Stimulated activated memory B cell treated with anti-CD40 and anti-IgM and Interleukin-4, amounts not matched to agents 10 μg/mL and 1 μg/mL and 100 μg/mL, for 72 hours (primary cell): Measurements from ENCODE around the gene LIM2.

ENCODE experiments used
- ATAC-seq: fragments of 150-1000 bp; cut with Tn5 transposase; 2 replicates; pipeline ENCODE4 v1.10.0; 2021
- H3K27ac Mint-ChIP-seq: one replicate; pipeline ENCODE4 v1.8.0; 2022; ENCODE audit warnings: mild to moderate bottlenecking, mixed read lengths
- H3K27me3 Mint-ChIP-seq: one replicate; pipeline ENCODE4 v1.8.0; 2022; ENCODE audit warnings: mixed read lengths
- H3K36me3 Mint-ChIP-seq: one replicate; pipeline ENCODE4 v1.8.0; 2022; ENCODE audit warnings: mixed read lengths
- H3K4me1 Mint-ChIP-seq: one replicate; pipeline ENCODE4 v1.8.0; 2022; ENCODE audit warnings: mixed read lengths
- H3K4me3 Mint-ChIP-seq: one replicate; pipeline ENCODE4 v1.8.0; 2022; ENCODE audit warnings: mild to moderate bottlenecking, moderate library complexity, mixed read lengths
- H3K9me3 Mint-ChIP-seq: one replicate; pipeline ENCODE4 v1.8.0; 2022; ENCODE audit warnings: mixed read lengths

Gene LIM2

DNA sequence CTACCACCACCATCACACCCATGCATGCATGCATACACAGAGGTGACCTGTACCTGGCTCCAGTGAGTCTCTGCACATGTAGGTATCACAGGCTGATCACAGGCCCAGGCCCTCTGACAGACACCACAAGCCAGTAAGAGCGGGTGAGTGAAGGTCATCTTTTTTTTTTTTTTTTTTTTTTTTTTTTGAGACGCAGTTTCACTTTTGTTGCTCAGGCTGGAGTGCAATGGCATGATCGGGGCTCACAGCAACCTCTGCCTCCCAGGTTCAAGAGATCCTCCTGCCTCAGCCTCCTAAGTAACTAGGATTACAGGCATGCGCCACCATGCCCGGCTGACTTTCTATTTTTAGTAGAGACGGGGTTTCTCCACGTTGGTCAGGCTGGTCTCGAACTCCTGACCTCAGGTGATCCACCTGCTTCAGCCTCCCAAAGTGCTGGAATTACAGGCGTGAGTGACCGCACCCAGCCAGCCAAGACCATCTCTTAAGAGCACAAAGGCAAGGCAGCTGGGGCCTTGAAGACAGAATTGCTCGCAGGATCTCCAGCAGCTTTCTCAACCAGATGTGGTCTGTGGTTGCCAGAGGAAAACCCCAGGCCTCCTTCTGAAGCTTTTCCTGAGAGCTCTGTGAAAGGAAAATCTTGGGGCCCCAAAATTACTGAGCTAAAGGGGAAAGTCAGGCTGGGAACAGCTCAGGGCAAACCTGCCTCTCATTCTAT is 12.1 kb downstream of the LIM2 start:
- H3K4me1 Mint-ChIP-seq: peaks cover 39% of the 10 kb centered on the region
- no peaks in the 10 kb centered on the region for H3K27me3 Mint-ChIP-seq
- peak; percentile 53 for ATAC-seq
- peaks cover 3% of the 10 kb centered on the region for H3K9me3 Mint-ChIP-seq
- H3K27ac Mint-ChIP-seq: peak overlapping the region; percentile 6
- H3K36me3 Mint-ChIP-seq: no peaks in the 10 kb centered on the region
- peak overlapping the region; percentile 44 for H3K4me3 Mint-ChIP-seq

DNA sequence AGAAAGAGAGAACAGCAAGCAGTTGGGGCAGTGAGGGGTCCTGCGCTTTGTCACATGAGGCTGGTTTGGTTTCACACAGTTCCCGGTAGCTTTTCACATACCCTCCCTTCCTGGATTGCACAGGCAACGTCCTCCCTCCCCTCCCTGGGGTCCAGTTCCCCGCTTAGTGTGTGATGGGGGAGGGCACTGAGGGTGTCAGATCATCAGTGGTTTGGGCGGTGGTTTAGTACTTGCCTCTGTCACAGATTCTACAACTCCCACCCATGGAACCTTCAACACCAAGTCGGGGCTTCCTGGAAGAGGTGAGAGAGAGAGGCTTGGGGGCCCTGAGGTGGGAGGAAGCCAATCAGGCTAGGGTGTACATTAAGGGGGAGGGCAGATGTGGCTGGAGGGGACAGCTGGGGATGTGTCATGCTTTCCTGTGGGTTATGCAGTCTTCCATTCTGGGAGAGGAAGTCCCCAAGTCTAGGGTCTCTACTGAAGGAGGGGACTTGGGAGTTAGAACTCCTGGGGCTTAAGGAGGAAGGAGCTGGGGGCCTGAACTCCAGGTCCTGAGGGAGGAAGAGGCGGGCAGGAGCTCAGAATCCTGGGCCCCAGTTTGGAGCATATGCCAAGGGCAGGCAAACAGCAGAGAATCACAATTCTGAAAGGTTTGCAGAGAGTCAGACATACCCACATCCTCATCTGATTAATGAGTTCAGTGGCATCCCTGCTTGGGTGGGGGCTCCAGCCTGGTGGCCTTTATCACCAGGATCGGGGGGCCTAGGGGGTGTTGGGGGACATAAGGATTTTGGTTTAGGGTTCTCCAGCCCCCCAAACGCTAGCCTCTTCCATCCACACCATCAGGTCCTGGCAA is 14.9 kb downstream of the LIM2 start, which contains the start of gene NKG7:
Gene NKG7, minus strand, starts transcription at position 6 of the 856 bp plus-strand sequence. CDS start 119 bp downstream, outside the sequence.
- no peaks in the 10 kb centered on the region for H3K9me3 Mint-ChIP-seq
- no peaks in the 10 kb centered on the region for H3K27me3 Mint-ChIP-seq
- no peaks in the 10 kb centered on the region for H3K36me3 Mint-ChIP-seq
- ATAC-seq: peak; percentile 71
- H3K4me1 Mint-ChIP-seq: peaks cover 52% of the 10 kb centered on the region
- H3K27ac Mint-ChIP-seq: peak within 1 kb of the TSS; percentile 78
- H3K4me3 Mint-ChIP-seq: peak within 1 kb of the TSS; percentile 35

DNA sequence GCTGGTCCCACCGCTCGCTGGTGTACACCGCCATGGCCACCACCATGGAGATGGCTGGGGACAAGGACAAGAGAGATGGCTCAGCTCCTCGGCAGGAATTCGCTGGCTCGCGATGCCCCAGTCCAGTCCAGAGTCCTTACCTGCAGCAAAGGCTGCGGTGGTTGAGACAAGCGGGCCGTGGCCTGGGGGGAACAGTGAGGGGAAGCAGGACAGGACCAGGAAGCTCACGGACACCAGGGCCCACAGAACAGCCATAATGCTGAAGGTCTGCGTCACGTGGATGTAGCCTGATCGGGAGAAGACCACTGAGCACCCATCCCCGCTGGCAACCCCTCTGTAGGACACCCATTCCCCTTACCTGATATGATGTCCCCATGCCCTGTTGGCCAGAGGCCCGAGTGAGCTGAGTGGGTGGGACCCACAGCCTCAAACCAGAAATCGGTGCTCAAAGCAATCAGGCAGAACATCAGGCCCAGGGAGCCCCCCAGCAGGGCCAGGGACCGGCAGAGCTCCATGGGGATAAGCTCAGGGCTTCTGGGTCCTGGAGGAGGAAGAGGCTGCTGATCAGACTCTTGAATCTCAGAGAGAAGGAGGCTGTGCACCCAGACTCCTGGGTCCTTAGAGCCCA is 15.6 kb downstream of the LIM2 start:
- H3K27me3 Mint-ChIP-seq: no peaks in the 10 kb centered on the region
- H3K4me3 Mint-ChIP-seq: peak overlapping the region; percentile 35
- H3K4me1 Mint-ChIP-seq: peaks cover 52% of the 10 kb centered on the region
- no peak for ATAC-seq
- H3K27ac Mint-ChIP-seq: peak overlapping the region; percentile 78
- no peaks in the 10 kb centered on the region for H3K36me3 Mint-ChIP-seq
- no peaks in the 10 kb centered on the region for H3K9me3 Mint-ChIP-seq

DNA sequence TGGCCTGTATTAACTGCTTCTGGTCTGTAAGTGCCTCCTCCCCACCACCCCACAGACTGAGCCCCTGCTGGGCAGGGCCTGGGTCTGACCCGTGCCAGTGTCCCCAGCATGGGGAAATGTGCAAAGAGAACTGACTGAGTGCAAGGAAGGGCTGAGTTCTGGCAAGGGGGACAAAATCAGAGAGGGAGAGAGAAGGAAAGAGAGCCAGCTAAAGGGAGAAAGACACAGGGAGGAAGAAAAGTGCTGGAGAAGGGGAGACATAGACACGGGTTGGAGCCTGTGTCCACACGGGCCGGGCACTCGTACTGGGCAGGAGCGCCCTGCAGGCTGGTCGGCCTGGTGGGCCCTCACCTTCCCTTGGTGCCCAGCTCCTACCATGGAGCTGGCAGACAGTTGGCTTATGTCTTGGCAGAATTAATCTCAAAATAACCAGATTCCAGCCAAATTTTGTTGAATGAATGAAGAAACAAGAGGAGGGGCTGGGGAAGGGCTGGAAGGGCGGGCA is 16.5 kb downstream of the LIM2 start:
- no peak for ATAC-seq
- H3K4me3 Mint-ChIP-seq: peak overlapping the region; percentile 1
- H3K4me1 Mint-ChIP-seq: peaks cover 58% of the 10 kb centered on the region
- H3K9me3 Mint-ChIP-seq: no peaks in the 10 kb centered on the region
- H3K36me3 Mint-ChIP-seq: no peaks in the 10 kb centered on the region
- no peaks in the 10 kb centered on the region for H3K27me3 Mint-ChIP-seq
- peak overlapping the region; percentile 78 for H3K27ac Mint-ChIP-seq

DNA sequence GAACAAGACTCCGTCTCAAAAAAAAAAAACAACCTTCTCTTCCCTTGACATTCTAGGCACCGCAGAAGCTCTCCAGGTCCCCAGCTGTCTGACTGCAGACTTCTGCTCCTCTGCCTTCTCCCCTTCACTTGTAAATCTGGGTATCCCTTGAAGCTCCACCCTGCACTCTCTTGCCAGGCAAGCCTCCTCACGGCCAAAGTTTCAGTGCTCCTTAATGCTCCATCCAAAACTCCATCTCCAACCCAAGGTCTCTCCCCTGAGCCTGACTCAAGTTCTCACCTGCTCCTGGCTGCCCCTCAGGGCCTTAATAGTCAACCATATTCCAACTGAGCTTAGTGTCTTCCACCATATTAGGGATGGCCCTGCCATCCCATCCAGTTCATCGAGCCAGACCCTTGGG is 17.5 kb downstream of the LIM2 start:
- H3K27ac Mint-ChIP-seq: peak overlapping the region; percentile 3
- H3K9me3 Mint-ChIP-seq: no peaks in the 10 kb centered on the region
- H3K4me1 Mint-ChIP-seq: peaks cover 61% of the 10 kb centered on the region
- peak overlapping the region; percentile 16 for H3K4me3 Mint-ChIP-seq
- H3K36me3 Mint-ChIP-seq: no peaks in the 10 kb centered on the region
- ATAC-seq: no peak
- H3K27me3 Mint-ChIP-seq: no peaks in the 10 kb centered on the region

DNA sequence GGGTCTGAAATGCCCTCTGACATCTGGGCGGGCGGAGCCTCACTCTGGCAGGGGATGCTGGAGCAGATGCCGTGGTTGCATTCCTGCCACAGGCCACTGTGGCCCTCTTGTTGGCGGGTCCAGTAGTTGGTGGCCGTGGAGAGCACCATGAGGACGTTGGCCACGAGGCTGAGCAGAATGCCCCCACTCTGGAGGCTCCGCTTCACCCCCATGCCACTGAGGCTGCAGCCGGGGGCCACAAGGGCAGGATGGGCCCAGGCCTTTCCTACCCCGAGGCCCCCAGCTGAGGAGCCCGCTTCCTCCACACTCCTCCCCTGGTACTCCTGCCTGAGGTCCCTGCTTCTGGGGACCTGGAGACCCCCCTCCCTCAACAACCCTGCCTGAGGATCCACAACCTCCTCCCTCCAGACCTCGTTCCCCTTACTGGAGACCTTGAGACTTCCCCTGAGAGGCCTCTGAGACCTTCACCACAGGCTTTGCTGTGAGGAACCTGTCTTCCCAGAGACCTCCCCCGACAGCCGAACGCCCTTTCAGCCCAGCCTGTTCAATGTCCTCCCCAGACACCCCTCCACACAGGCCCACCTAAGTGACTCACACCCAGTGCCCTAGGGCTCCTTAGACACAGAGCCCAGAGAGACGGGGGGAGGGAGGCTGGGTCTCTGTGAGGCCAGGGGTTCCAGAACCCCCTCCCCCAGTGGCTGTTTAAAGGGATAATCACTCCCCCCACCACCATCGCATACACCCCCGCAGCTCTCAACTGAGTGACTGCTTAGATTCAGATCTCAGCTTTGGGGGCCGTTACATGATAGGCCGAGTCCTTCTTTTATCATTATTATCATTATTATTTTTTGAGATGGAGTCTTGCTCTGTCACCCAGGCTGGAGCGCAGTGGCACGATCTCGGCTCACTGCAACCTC is 19.1 kb downstream of the LIM2 start, which contains the start of gene CLDND2:
Gene CLDND2, minus strand, starts transcription at position 638 of the 917 bp plus-strand sequence. Its CDS starts 426 bp downstream, at position 212.
- Mint-ChIP-seq H3K36me3 (no peaks in the 10 kb centered on the region), H3K9me3 (no peaks in the 10 kb centered on the region), H3K27me3 (no peaks in the 10 kb centered on the region), H3K27ac (peak within 1 kb of the TSS; percentile 89), H3K4me3 (peak within 1 kb of the TSS; percentile 94), H3K4me1 (peaks cover 65% of the 10 kb centered on the region)
- no peak for ATAC-seq

DNA sequence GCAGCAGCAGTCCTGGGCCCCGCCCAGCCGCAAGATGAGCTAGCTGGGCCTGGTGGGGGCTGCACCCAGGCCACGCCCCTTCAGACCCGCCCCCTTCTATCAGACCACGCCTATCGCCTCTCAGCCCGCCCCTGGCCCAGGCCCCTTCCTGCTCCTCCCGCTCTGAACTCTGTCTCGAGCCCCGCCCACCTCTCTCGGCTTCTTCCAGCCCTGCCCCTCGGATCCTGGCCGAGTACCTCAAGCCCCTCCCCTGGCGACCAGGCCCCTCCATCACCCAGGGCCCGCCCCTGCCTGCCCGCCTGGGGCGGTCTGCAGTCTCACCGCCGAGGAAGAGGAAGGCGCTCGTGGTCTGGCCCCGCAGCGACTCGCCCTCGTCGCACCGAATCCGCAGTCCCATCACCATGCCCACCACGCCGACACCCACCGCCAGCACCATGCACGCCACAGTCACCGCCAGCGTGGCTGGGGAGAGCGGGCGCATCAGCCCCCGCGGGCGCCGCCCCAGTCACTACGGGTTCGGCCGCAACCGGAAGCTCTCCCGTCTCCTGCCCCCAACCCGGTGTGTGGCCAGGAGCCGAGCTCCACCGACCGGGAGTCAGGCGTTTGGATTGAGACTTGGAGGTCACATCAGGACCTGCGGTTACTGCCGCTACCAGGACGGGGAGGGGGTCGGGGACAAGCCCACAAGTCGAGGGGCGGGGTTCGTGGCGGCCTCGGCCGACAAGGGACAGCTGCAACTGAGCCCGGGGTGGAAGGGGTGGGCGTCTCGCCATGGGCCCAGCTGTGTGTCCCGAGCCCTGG is 20.0 kb downstream of the LIM2 start:
- ATAC-seq: peak; percentile 92
- Mint-ChIP-seq H3K4me3 (peak overlapping the region; percentile 94), H3K27ac (peak overlapping the region; percentile 89), H3K4me1 (peaks cover 68% of the 10 kb centered on the region), H3K9me3 (no peaks in the 10 kb centered on the region), H3K27me3 (no peaks in the 10 kb centered on the region), H3K36me3 (no peaks in the 10 kb centered on the region)

DNA sequence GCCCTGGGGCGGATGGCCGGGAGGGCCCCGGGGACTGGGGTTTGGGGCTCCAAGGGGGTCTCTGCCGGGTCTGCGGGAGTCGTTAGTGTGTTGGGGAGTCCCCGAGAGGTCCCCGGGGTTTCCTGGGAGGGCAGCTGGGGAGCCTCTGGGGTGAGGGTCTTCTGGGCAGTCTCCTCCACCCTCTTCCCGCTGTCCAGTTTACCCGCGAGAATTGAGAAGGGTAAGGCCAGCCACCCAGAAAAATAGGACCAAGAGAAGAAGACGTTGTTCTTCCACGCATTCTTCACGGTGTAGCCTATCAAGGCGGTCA is 20.6 kb downstream of the LIM2 start:
- H3K9me3 Mint-ChIP-seq: no peaks in the 10 kb centered on the region
- no peaks in the 10 kb centered on the region for H3K27me3 Mint-ChIP-seq
- H3K4me3 Mint-ChIP-seq: peak overlapping the region; percentile 94
- H3K36me3 Mint-ChIP-seq: no peaks in the 10 kb centered on the region
- H3K27ac Mint-ChIP-seq: peak overlapping the region; percentile 89
- ATAC-seq: peak; percentile 2
- peaks cover 67% of the 10 kb centered on the region for H3K4me1 Mint-ChIP-seq

DNA sequence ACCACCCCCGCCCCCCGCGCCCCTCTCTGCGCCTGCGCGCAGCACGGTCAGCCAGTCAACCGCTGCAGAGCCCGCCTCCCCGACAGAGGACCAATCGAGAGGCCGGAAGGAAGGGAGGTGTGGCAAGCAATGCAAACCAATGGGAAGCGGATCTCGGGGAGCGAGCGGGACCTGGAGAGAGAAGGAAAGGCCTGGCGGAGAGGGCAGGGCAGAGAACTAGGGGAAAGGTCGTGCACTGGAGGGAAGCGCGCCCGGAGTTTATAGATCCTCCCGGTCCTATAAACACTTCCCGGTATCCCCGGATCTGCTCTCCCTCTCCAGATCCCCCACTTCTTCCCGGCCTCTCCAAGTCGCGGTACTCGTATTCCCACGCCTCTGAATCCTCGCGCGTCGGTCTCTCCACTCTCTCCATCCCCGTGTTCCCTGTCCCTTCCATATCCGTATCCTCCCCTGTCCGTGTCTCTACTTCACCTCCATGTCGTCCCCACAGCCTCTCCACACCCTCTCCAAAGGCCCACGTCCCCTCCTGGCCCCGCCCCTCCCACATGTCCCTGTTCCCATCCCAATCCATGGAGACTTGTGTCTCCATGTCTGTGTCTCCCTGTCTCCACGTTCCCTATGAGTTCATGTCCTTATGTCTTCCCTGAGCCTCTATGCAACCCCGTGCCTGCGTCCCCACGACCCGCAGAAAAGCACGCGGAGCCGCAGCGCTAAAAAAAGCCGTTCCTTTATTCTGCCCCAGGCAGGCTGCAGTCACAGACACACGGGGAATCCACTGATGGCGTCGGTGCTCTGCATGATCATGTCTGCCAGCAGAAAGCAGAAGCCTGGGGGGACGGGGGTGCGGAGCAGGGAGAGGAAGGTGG is 21.2 kb downstream of the LIM2 start:
- Mint-ChIP-seq H3K27me3 (no peaks in the 10 kb centered on the region), H3K4me1 (peaks cover 61% of the 10 kb centered on the region), H3K36me3 (no peaks in the 10 kb centered on the region), H3K9me3 (no peaks in the 10 kb centered on the region), H3K4me3 (peak overlapping the region; percentile 94), H3K27ac (peak overlapping the region; percentile 89)
- peak; percentile 78 for ATAC-seq

DNA sequence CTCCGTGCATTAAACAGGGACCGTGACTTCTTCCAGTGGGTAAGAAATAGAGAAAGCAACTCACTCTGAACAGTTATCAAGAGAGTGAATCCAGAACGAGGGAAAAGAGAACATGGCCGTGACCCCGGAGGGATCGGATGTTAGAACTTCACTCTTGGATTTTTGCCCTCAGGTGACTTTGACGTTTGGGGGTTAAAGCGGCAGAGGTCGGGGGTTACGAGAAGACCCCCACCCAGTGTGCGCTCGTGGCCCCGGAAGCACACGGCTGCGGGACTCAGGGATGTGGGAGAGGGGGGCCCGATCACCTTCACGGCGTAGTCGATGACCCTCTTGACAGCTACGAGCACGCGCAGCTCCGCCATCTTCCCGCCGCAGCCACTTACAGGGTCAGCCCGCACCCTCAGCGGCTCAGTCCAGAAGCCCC is 21.8 kb downstream of the LIM2 start, which contains the start of gene ETFB:
Gene ETFB, minus strand, starts transcription at position 424 of the 424 bp plus-strand sequence. Its CDS starts 62 bp downstream, at position 362.
- Mint-ChIP-seq H3K27me3 (no peaks in the 10 kb centered on the region), H3K27ac (peak within 1 kb of the TSS; percentile 89), H3K4me3 (peak within 1 kb of the TSS; percentile 94), H3K9me3 (no peaks in the 10 kb centered on the region), H3K4me1 (peaks cover 57% of the 10 kb centered on the region), H3K36me3 (no peaks in the 10 kb centered on the region)
- ATAC-seq: no peak

DNA sequence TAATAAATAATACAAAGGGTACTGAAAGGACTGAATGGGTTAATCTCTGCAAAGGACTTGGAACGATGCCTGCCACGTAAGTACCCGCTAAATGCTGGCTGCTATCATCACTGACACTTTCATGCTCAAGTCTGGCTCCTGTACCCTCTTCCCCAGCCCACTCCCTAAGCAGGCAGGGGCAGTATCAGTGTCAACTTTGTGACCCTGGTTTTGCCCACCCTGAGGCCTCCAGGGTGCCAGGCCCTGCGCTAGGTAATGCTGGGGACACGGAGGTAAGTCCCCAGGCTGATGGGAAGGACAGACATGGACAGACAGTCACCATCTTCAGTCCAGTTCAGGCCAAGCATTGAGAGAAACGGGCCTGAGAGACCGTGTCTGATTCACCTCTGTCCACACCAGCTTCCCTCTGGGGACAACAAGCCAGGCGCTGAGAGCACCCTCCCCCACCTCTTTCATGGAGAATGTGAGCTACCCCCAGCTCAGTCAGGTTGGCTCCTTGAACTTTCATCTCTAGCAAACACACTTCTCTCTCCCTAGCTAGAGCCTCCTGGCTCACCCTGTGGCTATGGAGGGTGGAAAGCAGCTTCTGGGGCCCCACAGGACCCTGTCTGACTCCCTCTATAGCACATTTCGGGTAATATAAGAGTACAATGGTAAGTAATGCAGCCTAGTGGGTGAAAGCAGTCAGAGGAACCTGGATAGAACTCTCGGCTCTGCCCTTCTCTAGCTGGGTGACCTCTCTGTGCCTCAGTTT is 22.4 kb downstream of the LIM2 start:
- no peak for ATAC-seq
- Mint-ChIP-seq H3K36me3 (no peaks in the 10 kb centered on the region), H3K9me3 (no peaks in the 10 kb centered on the region), H3K27me3 (no peaks in the 10 kb centered on the region), H3K4me1 (peaks cover 55% of the 10 kb centered on the region), H3K27ac (peak overlapping the region; percentile 89), H3K4me3 (peak overlapping the region; percentile 94)
